MCF 10A (cell line): ENCODE data around the gene SPATA20. TPM values are rescaled to one million over a fixed set of nuclear protein-coding genes. Genes with fewer than 3 reads are reported as not detected.

Source experiments
- BruUV-seq: library from RNA; stranded (reverse); fragments of 400-500 nt; replicated peaks from 2 replicates; lab custom pipeline; 2021; lab: Mats Ljungman, UMichigan
- CTCF ChIA-PET: fragments of 300-600 bp; sonication (Branson Sonifier 250); formaldehyde crosslinking; extraction: SDS; loops from one replicate; lab custom pipeline; 2021; ENCODE audit warnings: antibody characterized with exemption, inconsistent platforms; lab: Yijun Ruan, JAX
- POLR2A ChIA-PET: fragments of 300-600, 350-650 bp; sonication (Branson Sonifier 250); formaldehyde crosslinking; extraction: SDS; loops from one replicate; lab custom pipeline; 2020; ENCODE audit warnings: antibody characterized with exemption, inconsistent platforms; lab: Yijun Ruan, JAX
- DNase-seq: peaks from one replicate; pipeline ENCODE4 v3.0.0-alpha.2; 2018; ENCODE audit not compliant: unreplicated experiment
- H3K27ac Mint-ChIP-seq: one replicate; pipeline ENCODE4 v1.8.0; 2022; ENCODE audit warnings: mild to moderate bottlenecking, low read depth, mixed read lengths; ENCODE audit not compliant: unreplicated experiment
- H3K27me3 Mint-ChIP-seq: one replicate; pipeline ENCODE4 v1.8.0; 2022; ENCODE audit warnings: mixed read lengths; ENCODE audit not compliant: insufficient read depth, unreplicated experiment
- H3K36me3 Mint-ChIP-seq: one replicate; pipeline ENCODE4 v1.8.0; 2022; ENCODE audit warnings: mild to moderate bottlenecking, moderate library complexity, mixed read lengths; ENCODE audit not compliant: insufficient read depth, unreplicated experiment
- H3K4me1 Mint-ChIP-seq: one replicate; pipeline ENCODE4 v1.8.0; 2022; ENCODE audit warnings: mixed read lengths; ENCODE audit not compliant: insufficient read depth, unreplicated experiment
- H3K4me3 Mint-ChIP-seq: one replicate; pipeline ENCODE4 v1.8.0; 2022; ENCODE audit warnings: mild to moderate bottlenecking, moderate library complexity, mixed read lengths; ENCODE audit not compliant: unreplicated experiment
- H3K9me3 Mint-ChIP-seq: one replicate; pipeline ENCODE4 v1.8.0; 2022; ENCODE audit warnings: mixed read lengths; ENCODE audit not compliant: unreplicated experiment
- CTCF ChIP-seq: fragments of 200-600 bp; IDR thresholded peaks from one replicate; pipeline ENCODE4 v1.8.0; 2022; ENCODE audit warnings: antibody characterized with exemption, mild to moderate bottlenecking; ENCODE audit not compliant: unreplicated experiment
- intact Hi-C: fragments of 100-400 bp; cut with micrococcal nuclease; formaldehyde crosslinking; loops from 2 replicates; pipeline ENCODE4 v1.14.1; 2022
- total RNA-seq: library from RNA; stranded (reverse); gene quantifications from 2 replicates; pipeline ENCODE4 v1.2.3, GENCODE V29; 2022

The SPATA20 gene
- total RNA-seq, 1 experiment from 2014 or later: 35.3 TPM

GRCh38 chr17:50586421-50587247, 39.7 kb downstream of the SPATA20 start:
- peaks cover 14% of the 10 kb centered on the region for H3K4me1 Mint-ChIP-seq
- no peak for TF ChIP-seq CTCF
- no peak overlapping the region for H3K4me3 Mint-ChIP-seq

GRCh38 chr17:50587571-50587970, 40.6 kb downstream of the SPATA20 start:
- intact Hi-C loops: no loop called here
- POLR2A ChIA-PET: interaction anchor here (0.6 kb wide), 1 partner anchor 82 kb away, joined by 4 read pairs; no protein-coding TSS in a partner anchor
- CTCF ChIA-PET: interaction anchor here (0.9 to 1.0 kb wide), 2 partner anchors 25 to 43 kb away, joined by 3 read pairs; no protein-coding TSS in a partner anchor
- no TSS peak for BruUV-seq
- no peak for DNase-seq
- Mint-ChIP-seq H3K4me3 (no peak overlapping the region), H3K27me3 (peaks cover 23% of the 10 kb centered on the region), H3K9me3 (no peaks in the 10 kb centered on the region), H3K4me1 (peaks cover 14% of the 10 kb centered on the region), H3K36me3 (no peaks in the 10 kb centered on the region), H3K27ac (no peak overlapping the region)
- no peak for TF ChIP-seq CTCF

More at GRCh38 chr17:50586421-50587247, 39.7 kb downstream of the SPATA20 start:
- H3K27ac Mint-ChIP-seq: no peak overlapping the region
- intact Hi-C loops: no loop called here
- no TSS peak for BruUV-seq
- H3K36me3 Mint-ChIP-seq: no peaks in the 10 kb centered on the region
- CTCF ChIA-PET: interaction anchor here (0.6 kb wide), 1 partner anchor 71 kb away, joined by 3 read pairs; no protein-coding TSS in a partner anchor
- H3K27me3 Mint-ChIP-seq: peaks cover 32% of the 10 kb centered on the region
- no peak for DNase-seq
- no peaks in the 10 kb centered on the region for H3K9me3 Mint-ChIP-seq
- POLR2A ChIA-PET: interaction anchor here (0.5 kb wide), 1 partner anchor 17 kb away, joined by 3 read pairs; no protein-coding TSS in a partner anchor

- CTCF ChIA-PET: interaction anchor here (0.6 to 0.9 kb wide), 2 partner anchors 26 to 42 kb away, joined by 3 read pairs; no protein-coding TSS in a partner anchor
Measured at GRCh38 chr17:50588391-50589049, 41.5 kb downstream of the SPATA20 start.

More at GRCh38 chr17:50588391-50589049, 41.5 kb downstream of the SPATA20 start:
- Mint-ChIP-seq H3K9me3 (no peaks in the 10 kb centered on the region), H3K27ac (no peak overlapping the region), H3K4me1 (peaks cover 14% of the 10 kb centered on the region), H3K27me3 (peaks cover 14% of the 10 kb centered on the region), H3K36me3 (no peaks in the 10 kb centered on the region), H3K4me3 (no peak overlapping the region)
- intact Hi-C loops: no loop called here
- no peak for TF ChIP-seq CTCF
- no peak for DNase-seq
- POLR2A ChIA-PET: interaction anchor here (0.6 to 1.1 kb wide), 3 partner anchors 24 to 109 kb away, joined by 4 to 6 read pairs (median 5); no protein-coding TSS in a partner anchor
- no TSS peak for BruUV-seq
